Vagina (tissue), 2 donors: ENCODE data around the gene TRIM59.

ENCODE experiments used
- POLR2A ChIP-seq, 2 donors: fragments of 450-650 bp; IDR thresholded peaks; one replicate each; pipeline ENCODE4 v1.6.1; 2017; ENCODE audit warnings: antibody characterized with exemption in 2 of 2, mild to moderate bottlenecking in 2 of 2, moderate library complexity in 2 of 2
- TF ChIP-seq, protein P1 (sequence below), 3 experiments: fragments of 450-650 bp in 2 of 3; fragments of 200-600 bp in 1 of 3; sonication (generic) in 1 of 3; IDR thresholded peaks; one replicate each; pipeline ENCODE4 v1.5.1; 2017 to 2019; ENCODE audit warnings: antibody characterized with exemption in 3 of 3, mild to moderate bottlenecking in 2 of 3, moderate library complexity in 2 of 3

GRCh38 chr3:160498202-160498601 is 48.6 kb upstream of the TRIM59 start:
- TF ChIP-seq, protein P1, sequence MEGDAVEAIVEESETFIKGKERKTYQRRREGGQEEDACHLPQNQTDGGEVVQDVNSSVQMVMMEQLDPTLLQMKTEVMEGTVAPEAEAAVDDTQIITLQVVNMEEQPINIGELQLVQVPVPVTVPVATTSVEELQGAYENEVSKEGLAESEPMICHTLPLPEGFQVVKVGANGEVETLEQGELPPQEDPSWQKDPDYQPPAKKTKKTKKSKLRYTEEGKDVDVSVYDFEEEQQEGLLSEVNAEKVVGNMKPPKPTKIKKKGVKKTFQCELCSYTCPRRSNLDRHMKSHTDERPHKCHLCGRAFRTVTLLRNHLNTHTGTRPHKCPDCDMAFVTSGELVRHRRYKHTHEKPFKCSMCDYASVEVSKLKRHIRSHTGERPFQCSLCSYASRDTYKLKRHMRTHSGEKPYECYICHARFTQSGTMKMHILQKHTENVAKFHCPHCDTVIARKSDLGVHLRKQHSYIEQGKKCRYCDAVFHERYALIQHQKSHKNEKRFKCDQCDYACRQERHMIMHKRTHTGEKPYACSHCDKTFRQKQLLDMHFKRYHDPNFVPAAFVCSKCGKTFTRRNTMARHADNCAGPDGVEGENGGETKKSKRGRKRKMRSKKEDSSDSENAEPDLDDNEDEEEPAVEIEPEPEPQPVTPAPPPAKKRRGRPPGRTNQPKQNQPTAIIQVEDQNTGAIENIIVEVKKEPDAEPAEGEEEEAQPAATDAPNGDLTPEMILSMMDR (IDR thresholded peaks at IDR 0.05): no peak
- no peak for TF ChIP-seq POLR2A (IDR thresholded peaks at IDR 0.05)
